ENCODE results near the gene EPSTI1.
"Not testable (repeated sequence)": the region's sequence is repeated elsewhere in the genome, so short reads cannot be mapped to it uniquely, and the experiment has no call there.

Gene EPSTI1, protein sequence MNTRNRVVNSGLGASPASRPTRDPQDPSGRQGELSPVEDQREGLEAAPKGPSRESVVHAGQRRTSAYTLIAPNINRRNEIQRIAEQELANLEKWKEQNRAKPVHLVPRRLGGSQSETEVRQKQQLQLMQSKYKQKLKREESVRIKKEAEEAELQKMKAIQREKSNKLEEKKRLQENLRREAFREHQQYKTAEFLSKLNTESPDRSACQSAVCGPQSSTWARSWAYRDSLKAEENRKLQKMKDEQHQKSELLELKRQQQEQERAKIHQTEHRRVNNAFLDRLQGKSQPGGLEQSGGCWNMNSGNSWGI

DNA sequence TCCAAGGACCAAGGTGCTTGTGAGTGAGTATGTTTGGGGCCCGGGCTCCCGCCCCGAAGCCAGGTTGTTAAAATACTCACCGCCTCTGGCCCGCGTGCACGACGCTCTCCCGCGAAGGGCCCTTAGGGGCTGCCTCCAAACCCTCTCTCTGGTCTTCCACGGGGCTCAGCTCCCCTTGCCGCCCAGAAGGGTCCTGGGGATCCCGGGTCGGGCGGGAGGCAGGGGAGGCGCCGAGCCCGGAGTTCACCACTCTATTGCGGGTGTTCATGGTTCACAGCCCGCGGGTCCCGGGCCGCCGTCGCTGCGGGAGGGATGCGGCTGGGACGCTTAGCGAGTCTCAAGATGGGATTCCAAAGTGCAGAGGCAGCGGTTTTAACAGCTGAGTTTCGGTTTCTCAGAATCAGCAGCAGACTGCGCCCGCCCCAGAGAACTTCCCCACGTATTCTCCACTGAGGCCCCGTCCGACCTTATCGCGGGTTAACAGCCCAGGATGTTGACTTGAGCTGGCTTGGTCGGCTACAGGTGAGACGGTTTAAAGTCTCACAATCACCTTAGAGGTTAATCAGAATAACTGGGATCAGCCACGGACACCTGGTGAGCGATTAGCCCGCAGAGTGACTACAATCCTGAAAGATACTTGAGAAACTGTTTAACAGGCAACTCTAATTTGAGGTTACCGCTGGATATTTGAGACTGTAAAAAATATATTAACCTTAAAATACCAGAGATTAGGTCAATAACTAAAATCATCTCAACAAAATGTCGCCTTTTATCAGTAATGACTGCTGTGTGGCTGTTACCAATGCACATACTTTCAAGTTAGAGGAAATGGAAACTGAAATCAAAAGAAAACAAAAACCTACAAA is at the start of gene EPSTI1:
TSS of gene EPSTI1 (minus strand) at position 344 of the 866 bp plus-strand sequence. CDS start at position 268, 76 bp downstream.
- DNase-seq (ENCODE audit: low read depth): peak; percentile 71

DNA sequence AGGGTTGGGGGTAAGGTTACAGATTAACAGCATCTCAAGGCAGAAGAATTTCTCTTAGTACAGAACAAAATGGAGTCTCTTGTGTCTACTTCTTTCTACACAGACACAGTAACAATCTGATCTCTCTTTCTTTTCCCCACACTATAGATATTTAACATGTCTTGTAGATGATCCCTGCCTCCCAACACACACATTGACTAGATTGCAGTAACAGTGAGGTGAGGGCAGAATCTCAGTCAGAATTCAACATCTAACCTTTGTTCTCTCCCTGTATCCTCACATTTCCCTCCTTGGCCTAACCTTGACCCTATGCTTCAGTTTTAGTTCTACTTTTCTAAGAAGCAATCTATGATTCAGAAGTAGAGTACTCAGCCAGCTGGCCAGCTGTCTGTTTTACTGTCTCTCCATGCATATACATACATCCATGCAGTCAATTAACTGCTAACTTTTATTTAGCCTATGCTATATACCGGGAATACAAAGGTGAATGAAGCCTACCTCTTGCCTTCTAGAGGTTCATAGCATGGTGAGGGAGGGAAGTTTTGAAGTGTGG is 49.4 kb upstream of the EPSTI1 start:
- DNase-seq (ENCODE audit: low read depth): no peak

DNA sequence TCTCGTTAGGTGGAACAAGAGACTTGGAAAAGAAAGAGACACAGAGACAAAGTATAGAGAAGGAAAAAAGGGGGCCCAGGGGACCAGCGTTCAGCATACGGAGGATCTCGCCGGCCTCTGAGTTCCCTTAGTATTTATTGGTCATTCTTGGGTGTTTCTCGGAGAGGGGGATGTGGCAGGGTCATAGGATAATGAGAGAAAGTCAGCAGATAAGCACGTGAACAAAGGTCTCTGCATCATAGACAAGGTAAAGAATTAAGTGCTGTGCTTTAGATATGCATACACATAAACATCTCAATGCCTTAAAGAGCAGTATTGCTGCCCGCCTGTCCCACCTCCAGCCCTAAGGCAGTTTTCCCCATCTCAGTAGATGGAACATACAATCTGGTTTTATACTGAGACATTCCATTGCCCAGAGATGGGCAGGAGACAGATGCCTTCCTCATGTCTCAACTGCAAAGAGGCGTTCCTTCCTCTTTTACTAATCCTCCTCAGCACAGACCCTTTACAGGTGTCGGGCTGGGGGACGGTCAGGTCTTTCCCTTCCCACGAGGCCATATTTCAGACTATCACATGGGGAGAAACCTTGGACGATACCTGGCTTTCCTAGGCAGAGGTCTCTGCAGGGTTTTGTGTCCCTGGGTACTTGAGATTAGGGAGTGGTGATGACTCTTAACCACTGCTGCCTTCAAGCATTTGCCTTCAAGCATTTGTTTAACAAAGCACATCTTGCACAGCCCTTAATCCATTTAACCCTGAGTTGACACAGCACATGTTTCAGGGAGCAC is 48.7 kb upstream of the EPSTI1 start:
- DNase-seq (ENCODE audit: low read depth): not testable (repeated sequence)

DNA sequence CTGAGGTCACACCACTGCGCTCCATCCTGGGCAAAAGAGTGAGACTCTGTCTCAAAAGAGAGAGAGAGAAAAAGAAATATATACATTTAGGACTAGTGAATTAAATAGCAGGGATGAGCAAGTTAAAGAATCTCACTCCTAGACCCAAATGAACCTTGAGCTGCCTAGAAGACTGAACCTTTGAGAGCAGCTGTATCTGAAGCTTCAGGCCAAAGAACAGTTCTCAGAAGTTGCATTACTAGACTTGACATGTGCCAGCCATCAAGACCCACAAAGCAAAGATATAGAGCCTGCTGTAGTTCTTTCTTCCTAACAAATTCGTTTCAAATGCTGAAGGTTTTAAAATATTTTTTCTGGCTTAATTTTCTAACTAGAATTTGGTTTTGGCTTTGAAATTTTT is 47.9 kb upstream of the EPSTI1 start:
- DNase-seq (ENCODE audit: low read depth): no peak

DNA sequence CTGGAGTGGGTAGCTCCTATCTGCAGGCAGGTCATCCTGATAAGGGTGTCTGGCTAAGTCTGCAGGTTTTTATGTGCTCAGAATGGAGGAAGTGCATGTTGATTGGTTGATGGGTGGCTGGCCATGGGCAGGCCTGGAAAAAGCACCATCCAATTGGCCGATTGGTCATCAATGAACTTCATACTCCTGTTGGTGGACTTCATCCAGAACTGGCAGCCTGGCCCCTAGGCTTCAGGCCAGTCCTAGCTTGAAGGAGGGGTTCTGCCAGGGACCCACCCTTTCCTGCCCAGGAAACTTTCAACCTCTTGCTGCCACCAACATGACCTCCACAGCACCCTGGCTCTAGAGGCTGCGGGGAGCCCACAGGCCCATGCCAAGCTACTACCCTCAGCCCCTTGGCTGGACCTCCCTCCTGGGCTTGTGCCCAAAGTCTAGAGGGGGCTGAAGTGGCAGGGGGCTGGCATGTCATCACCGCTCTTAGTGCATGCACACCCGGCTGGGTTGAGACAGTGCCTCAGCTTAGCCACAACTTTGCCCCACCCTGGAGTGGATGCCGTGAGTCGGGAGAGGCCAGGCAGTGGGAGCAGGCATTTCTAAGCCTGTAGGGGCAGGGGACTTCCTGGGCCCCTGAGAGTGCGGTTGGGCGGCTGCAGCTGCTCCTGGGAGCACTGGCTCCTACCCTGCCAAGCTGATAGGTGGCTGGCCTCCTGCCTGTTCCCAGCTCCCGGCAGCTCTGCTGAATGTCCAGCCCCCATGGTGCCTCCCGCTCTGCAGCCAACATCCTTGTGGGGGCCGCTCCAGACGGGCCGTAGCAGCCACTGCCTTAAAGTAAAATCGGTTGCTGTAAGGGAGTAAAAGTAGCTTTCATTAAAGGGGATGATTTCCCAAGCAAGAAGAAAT is 44.6 kb upstream of the EPSTI1 start:
- no peak for DNase-seq (ENCODE audit: low read depth)

DNA sequence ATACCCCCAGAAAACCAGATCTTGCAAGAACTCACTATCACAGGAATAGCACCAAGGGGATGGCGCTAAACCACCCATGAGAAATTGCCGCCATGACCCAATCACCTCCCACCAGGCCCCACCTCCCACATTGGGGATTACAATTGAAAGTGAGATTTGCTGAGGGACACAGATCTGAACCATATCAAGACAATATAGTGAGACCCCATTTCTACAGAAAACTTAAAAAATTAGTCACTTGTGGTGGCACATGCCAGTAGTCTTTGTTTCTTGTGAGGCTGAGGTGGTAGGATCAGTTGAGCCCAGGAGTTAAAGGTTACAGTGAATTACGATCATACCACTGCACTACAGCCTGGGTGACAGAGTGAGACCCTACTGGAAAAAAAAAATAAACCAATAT is 41.0 kb upstream of the EPSTI1 start:
- no peak for DNase-seq (ENCODE audit: low read depth)

DNA sequence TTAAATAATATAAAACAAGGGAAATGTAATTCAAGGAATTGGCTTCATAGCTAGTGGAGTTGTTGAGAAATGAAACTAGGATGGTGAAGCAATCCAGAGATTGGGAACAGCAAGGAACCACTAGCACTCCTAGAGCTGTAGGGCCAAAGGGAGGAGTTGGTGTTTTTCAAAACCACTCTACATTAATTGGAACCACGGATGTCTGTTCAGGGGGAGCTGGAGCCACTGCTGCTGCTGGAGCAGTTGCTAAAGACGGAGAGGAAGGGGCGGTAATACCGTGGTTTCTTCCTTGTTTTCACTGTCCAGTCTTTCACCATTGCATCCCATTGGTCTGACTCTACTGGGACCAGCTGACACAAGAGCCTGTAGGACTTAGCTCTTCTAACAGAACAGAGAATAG is 39.8 kb upstream of the EPSTI1 start:
- DNase-seq (ENCODE audit: low read depth): no peak

DNA sequence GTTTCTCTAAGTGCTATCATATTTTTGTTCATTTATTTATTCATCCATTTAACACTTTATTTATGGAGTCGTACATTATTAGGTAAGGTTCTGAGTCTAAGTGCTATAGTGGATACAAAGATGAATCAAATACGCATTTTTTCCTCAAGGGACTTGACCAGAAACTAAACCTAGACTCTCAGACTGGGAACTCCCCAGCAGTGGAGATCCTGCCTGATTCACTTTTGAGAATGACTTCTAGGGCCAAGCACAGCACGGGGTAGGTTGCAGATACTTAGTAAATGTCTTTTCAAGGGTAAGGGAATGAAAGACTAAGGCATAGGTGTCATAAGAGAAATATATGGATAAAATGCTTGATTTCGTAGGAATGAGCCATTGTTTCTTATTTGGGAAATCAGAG is 38.5 kb upstream of the EPSTI1 start:
- no peak for DNase-seq (ENCODE audit: low read depth)

DNA sequence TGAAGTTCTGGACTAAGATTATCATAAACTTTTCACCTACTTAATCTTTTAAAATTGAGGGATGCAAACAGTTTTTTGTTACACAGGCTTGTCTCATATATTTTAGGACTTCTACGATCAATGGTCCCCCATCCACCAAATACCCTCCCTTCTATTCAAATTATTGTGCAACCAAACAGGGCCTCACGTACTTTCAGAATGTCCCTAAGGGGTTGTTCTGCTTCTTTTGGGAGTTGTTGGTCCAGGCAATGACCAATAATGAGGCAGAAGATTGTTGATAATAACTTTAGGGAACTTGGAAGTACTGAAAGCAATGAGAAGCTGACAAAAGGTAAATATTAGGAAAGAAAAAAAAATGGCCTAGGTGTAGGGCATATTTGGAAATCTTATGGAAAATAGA is 34.2 kb upstream of the EPSTI1 start:
- no peak for DNase-seq (ENCODE audit: low read depth)

DNA sequence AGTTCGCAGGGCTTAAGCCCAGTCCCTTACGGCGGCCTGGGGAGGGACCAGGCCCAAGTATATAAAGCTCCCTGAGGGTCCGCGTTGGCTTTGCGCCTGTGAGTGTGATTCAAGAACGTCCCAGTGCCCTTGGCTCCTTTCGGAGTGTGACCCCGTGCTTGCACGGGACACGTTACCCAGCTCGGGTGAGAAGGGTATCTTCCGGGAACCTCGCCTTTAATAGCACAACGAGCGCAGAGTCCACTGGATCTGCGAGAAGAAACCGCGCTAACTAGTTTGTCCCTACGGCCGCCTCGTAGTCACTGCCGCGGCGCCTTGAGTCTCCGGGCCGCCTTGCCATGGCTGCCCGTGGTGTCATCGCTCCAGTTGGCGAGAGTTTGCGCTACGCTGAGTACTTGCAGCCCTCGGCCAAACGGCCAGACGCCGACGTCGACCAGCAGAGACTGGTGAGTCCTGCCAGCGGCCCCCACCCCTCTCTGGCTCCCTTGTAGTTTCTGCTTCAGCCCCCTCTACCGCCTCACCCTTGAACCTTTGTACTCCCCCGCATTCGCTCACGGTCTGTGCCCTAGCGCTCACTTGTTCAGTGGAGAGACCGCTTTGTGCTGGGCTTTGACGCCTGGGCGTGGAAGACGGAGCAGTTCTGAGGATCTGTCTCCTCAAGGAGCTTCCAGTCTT is 31.4 kb upstream of the EPSTI1 start, which contains the start of gene DNAJC15:
TSS of gene DNAJC15 (plus strand) at position 298 of the 675 bp plus-strand sequence. CDS start at position 339, 41 bp downstream.
- DNase-seq (ENCODE audit: low read depth): peak; percentile 67

DNA sequence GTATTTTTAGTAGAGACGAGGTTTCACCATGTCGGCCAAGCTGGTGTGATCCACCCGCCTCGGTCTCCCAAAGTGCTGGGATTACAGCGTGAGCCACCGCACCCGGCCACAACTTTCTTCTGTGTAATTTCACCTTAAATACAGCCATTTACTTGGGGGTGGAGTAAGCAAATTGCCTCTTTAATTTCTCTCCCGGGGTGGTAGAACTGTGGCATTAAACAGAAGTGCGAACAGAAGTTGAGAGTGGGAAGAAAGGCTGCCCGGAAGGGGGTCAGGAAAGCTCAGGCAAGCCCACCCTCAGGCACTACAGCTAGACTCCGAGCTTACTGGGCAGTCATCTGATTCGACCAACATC is 30.9 kb upstream of the EPSTI1 start:
- no peak for DNase-seq (ENCODE audit: low read depth)

DNA sequence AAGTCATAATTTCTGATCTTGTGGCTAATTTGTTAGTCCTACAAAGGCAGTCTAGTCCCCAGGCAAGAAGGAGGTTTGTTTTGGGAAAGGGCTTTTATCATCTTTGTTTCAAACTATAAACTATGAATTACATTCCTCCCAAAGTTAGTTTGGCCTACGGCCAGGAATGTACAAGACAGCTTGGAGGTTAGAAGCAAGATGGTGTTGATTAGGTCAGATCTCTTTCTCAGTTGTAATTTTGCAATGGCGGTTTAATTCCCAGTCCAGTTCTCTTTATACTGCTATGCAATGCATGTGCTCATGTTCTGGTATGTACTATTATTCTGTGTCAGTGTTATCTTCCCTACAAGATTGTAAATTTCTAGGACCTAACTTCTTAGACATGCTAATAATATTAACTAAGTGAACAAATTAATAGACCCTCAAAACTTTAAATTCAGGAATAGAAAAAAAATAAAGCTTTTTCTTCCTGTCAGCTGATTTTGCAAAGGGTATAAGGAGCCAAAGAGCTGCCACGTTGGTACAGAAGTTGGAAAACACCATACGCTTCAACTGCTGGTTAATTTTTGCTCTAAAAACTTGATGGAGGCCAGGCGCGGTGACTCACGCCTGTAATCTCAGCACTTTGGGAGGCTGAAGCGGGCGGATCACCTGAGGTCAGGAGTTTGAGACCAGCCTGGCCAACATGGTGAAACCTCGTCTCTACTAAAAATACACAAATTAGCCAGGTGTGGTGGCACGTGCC is 30.1 kb upstream of the EPSTI1 start:
- DNase-seq (ENCODE audit: low read depth): no peak

DNA sequence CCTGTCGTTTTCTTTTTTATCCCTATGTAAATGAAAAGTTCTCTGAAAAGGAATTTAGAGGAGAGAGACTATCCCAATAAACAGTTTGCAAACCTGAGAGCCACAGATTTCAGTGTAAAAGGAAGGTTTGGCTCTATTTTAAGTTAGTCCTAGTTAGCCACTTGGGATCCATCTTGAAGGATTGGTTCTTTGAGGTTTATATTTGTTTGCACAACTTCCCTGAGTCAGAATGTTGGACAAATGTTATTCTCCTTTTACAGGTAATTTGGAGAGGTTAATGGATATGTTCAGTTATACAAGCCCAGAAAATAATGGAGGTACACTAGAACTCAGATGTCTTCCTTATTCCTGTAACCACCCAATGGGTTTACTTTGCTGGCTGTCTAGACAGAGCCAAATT is 28.8 kb upstream of the EPSTI1 start:
- DNase-seq (ENCODE audit: low read depth): no peak

DNA sequence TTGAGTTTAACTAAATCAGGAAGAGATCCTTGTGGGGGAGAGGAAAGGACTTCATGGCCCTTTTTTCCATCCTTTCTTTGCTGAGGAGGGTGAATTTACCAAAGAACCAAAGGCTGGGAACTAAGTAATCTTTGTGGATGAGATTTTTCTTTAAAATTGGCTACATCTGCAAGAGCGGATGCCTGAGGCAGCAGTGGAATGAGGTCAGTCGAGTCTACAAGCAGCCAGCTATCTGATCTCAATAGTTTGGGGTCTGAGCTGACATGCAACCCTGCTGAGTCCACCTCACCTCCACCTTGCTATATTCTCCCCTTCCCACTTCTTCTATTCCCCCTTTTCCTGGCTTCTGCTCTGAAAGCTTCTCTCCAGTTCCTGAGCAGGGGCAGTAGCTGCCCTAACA is 27.8 kb upstream of the EPSTI1 start:
- DNase-seq (ENCODE audit: low read depth): no peak

DNA sequence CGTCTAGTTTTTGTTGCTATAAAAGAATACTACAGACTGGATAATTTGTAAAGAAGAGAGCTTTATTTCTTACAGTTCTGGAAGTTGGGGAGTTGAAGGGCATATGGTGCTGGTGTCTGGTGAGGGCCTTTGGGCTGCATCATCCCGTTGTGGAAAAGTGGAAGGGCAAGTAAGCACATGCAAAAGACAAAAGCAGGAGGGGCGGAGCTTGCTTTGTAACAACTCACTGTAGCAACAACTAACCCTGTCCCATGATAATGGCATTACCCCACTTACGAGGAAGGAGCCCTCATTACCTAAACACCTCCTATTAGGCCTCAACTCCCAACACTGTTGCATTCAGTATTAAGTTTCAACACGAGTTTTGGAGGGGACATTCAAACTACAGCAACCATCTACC is 24.2 kb upstream of the EPSTI1 start:
- DNase-seq (ENCODE audit: low read depth): no peak

DNA sequence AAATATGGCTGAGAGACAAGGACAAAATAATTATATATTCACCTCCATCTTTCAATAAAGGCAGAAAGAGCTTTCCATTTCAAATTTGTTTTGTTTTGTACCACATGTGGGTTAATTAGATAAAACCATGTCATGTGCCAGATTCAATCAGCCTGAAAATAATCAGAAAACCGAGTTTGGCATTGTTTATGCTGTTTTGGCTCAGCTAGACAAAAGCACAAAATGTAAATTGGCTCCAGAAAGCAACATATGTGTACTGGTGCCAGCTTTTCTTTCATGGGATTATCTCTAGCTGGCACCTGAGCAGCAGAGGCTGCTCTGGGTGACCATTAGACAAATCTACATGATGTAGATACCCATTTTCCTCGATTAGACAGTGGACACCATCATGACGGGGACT is 22.1 kb upstream of the EPSTI1 start:
- DNase-seq (ENCODE audit: low read depth): no peak

DNA sequence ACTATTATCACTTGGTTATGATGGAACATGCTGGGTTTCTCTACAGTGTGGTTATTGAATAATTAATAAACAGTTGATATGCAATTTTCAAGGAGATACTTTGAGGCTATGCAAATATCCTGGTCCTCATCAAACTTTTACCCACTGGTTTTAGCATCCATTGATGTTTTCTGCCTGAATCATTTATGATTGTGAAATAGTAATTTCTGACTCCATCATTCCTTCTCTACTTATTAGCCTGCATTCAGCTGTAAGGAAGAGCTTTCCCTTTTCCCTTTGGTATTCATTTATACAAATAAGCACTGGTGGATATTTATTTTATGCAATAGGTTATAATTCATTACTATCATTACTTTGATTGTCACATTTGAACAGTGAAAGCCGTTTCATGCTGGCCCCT is 17.5 kb upstream of the EPSTI1 start:
- DNase-seq (ENCODE audit: low read depth): no peak

DNA sequence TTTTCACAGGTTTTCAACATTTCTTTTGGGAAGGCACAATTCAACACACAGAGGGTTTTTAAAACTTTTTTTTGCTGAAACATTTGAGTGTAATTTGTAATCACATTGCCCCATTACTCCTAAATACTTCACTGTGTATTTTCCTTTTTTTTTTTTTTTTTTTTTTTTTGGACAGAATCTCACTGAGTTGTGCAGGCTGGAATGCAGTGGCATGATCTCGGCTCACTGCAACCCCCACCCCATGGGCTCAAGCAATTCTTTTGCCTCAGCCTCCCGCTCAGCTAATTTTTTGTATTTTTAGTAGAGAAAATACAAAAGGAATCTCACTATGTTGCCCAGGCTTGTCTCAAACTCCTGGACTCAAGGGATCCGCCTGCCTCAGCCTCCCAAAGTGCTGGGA is 16.6 kb upstream of the EPSTI1 start:
- no peak for DNase-seq (ENCODE audit: low read depth)

DNA sequence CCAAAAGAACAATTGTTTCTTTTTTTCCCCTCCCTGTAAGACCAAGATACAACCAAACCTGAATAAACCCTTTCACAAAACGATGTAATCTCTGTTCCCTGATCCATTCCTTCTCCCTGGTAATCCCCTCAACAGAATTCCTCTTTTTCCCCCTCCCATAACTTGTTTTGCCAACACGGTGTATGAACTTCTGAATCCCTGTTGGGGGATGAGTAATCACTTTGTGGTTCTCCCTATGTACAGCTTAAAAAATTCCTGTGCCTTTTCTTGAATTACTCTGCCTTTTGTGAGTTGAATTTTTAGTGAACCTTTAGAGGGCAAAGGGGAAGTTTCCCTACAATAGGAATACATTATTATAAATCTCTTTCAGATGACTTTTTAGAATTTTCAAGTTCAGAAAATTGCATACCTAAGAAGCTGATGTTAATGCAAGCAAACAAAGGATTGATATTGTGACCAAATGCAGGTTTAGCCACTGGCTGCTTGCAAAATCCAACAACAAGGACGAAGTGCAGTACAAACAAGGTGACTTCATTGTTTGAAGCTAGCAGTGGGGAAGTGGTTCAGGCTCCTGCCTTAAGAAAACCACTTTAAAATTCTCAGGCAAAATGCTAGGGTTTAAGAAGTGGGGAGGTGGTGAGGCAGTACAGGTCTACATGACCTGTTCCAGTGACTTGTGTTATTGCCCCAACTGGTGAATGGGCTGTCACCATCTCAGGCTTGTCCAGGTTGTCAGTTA is 15.0 kb upstream of the EPSTI1 start:
- no peak for DNase-seq (ENCODE audit: low read depth)
